Testis (tissue), 2 donors: ENCODE data around the gene CAMKMT.

ENCODE experiments used
- CTCF ChIP-seq, 3 experiments: fragments of 450-650 bp in 2 of 3; fragments of 200-600 bp in 1 of 3; sonication (generic) in 1 of 3; IDR thresholded peaks; one replicate each; pipeline ENCODE4 v1.5.1; 2016 to 2019; ENCODE audit warnings: antibody characterized with exemption in 3 of 3, mild to moderate bottlenecking in 2 of 3, moderate library complexity in 1 of 3
- POLR2A ChIP-seq: fragments of 450-650 bp; IDR thresholded peaks from one replicate; pipeline ENCODE4 v1.6.1; 2017; ENCODE audit warnings: antibody characterized with exemption, mild to moderate bottlenecking, moderate library complexity

GRCh38 chr2:44494006-44494405, 132.3 kb downstream of the CAMKMT start:
- TF ChIP-seq CTCF (IDR thresholded peaks at IDR 0.05) (no peak), POLR2A (no peak)
